HG02571 (cell line): ENCODE measurements around the gene SERPIND1.

ENCODE experiments used
- ATAC-seq: cut with Tn5 transposase; IDR thresholded peaks from one replicate; pipeline ENCODE4 v1.9.1; 2021; ENCODE audit warnings: mild to moderate bottlenecking, moderate library complexity; ENCODE audit not compliant: unreplicated experiment

The SERPIND1 gene

GRCh38 chr22:20771918-20772625 lies 1.8 kb upstream of the SERPIND1 start:
- ATAC-seq: no peak

- ATAC-seq: no peak
These were observed 969 bp downstream of the SERPIND1 start for GRCh38 chr22:20774882-20775281.

GRCh38 chr22:20775342-20775895 lies 1.5 kb downstream of the SERPIND1 start:
- ATAC-seq: no peak

- no peak for ATAC-seq
These were observed 2.9 kb downstream of the SERPIND1 start for GRCh38 chr22:20776624-20777405.

GRCh38 chr22:20777420-20778177 lies 3.7 kb downstream of the SERPIND1 start:
- ATAC-seq: no peak

GRCh38 chr22:20779014-20779817 lies 5.3 kb downstream of the SERPIND1 start:
- ATAC-seq: no peak

GRCh38 chr22:20779818-20780158 lies 5.9 kb downstream of the SERPIND1 start:
- no peak for ATAC-seq

GRCh38 chr22:20781272-20781990 lies 7.5 kb downstream of the SERPIND1 start:
- ATAC-seq: no peak

- no peak for ATAC-seq
These were observed 8.2 kb downstream of the SERPIND1 start for GRCh38 chr22:20782083-20782482.

GRCh38 chr22:20782596-20783299 lies 8.8 kb downstream of the SERPIND1 start:
- ATAC-seq: no peak

- ATAC-seq: no peak
These were observed 9.4 kb downstream of the SERPIND1 start for GRCh38 chr22:20783300-20783673.

GRCh38 chr22:20783844-20784723 lies 10.2 kb downstream of the SERPIND1 start:
- no peak for ATAC-seq

GRCh38 chr22:20785415-20785814 lies 11.5 kb downstream of the SERPIND1 start:
- no peak for ATAC-seq

GRCh38 chr22:20786048-20786447 lies 12.1 kb downstream of the SERPIND1 start:
- no peak for ATAC-seq

- no peak for ATAC-seq
These were observed 12.6 kb downstream of the SERPIND1 start for GRCh38 chr22:20786536-20786979.

GRCh38 chr22:20787223-20787622 lies 13.3 kb downstream of the SERPIND1 start:
- ATAC-seq: no peak

GRCh38 chr22:20787746-20788626 lies 14.1 kb downstream of the SERPIND1 start:
- no peak for ATAC-seq
